B cell (primary cell): ENCODE results near the gene ANXA10. TPM values are rescaled to one million over a fixed set of nuclear protein-coding genes. Genes with fewer than 3 reads are reported as not detected.

Experiments
- ATAC-seq: fragments of 200-7000 bp; cut with Tn5 transposase; one replicate; pipeline ENCODE4 v1.10.0; 2021; ENCODE audit warnings: low read depth, mild to moderate bottlenecking, moderate number of reproducible peaks, moderate library complexity
- CTCF ChIA-PET: fragments of 350-600 bp; sonication (Branson Sonifier 250); formaldehyde crosslinking; loops from one replicate; lab custom pipeline; 2021; ENCODE audit warnings: antibody characterized with exemption, inconsistent platforms; lab: Charles Lee
- POLR2A ChIA-PET: fragments of 350-600 bp; sonication (Branson Sonifier 250); formaldehyde crosslinking; loops from one replicate; lab custom pipeline; 2021; ENCODE audit warnings: antibody characterized with exemption; lab: Charles Lee
- DNase-seq: peaks from one replicate; pipeline ENCODE4 v3.0.0; 2013
- H2AFZ ChIP-seq: 2 replicates; pipeline ENCODE4 v1.6.1; 2012; ENCODE audit warnings: mild to moderate bottlenecking, low read depth, low read length; ENCODE audit not compliant: insufficient read depth, poor library complexity, severe bottlenecking
- H3K27ac ChIP-seq, 2 donors: 1 replicate in 1 of 2; 2 replicates in 1 of 2; pipeline ENCODE4 v1.5.1; 2012 to 2013; ENCODE audit warnings: low read length in 2 of 2, mild to moderate bottlenecking in 2 of 2, moderate library complexity in 1 of 2
- H3K27me3 ChIP-seq, 4 experiments: fragments of 200-600 bp in 1 of 4; sonication (generic) in 1 of 4; replicated peaks in 1 of 4; 1 replicate in 2 of 4; 2 replicates in 2 of 4; pipeline versions ENCODE4 v1.6.1 to v1.7.0; 2013 to 2016; ENCODE audit warnings: low read length in 3 of 4, mild to moderate bottlenecking in 2 of 4, mixed read lengths in 1 of 4, moderate library complexity in 1 of 4; ENCODE audit not compliant: insufficient read depth in 4 of 4, control insufficient read depth in 3 of 4; ENCODE audit errors: control extremely low read depth in 1 of 4
- H3K36me3 ChIP-seq, 2 experiments: replicated peaks in 1 of 2; 1 replicate in 1 of 2; 2 replicates in 1 of 2; pipeline versions ENCODE4 v1.6.1 to v1.7.1; 2013; ENCODE audit warnings: low read length in 1 of 2; ENCODE audit not compliant: insufficient read depth in 2 of 2, control insufficient read depth in 1 of 2; ENCODE audit errors: control extremely low read depth in 1 of 2, extremely low read depth in 1 of 2
- H3K4me1 ChIP-seq, 2 donors: fragments of 200-600 bp in 1 of 2; sonication (generic) in 1 of 2; 1 replicate in 1 of 2; 2 replicates in 1 of 2; pipeline versions ENCODE4 v1.5.1 to v1.6.1; 2013 to 2017; ENCODE audit warnings: low read length in 2 of 2; ENCODE audit not compliant: control insufficient read depth in 2 of 2, insufficient read depth in 2 of 2
- H3K4me2 ChIP-seq: replicated peaks from 2 replicates; pipeline ENCODE3; 2012; ENCODE audit warnings: mild to moderate bottlenecking, low read depth, low read length; ENCODE audit not compliant: poor library complexity, severe bottlenecking
- H3K4me3 ChIP-seq, 5 experiments: fragments of 200-600 bp in 1 of 5; sonication (generic) in 1 of 5; 1 replicate in 3 of 5; 2 replicates in 2 of 5; pipeline versions ENCODE4 v1.5.1 to v1.7.0; 2011 to 2016; ENCODE audit warnings: low read length in 4 of 5, mild to moderate bottlenecking in 4 of 5, low read depth in 2 of 5, control low read depth in 1 of 5, moderate library complexity in 1 of 5; ENCODE audit not compliant: insufficient read depth in 1 of 5; ENCODE audit errors: control extremely low read depth in 1 of 5, extremely low read depth in 1 of 5
- H3K79me2 ChIP-seq: fragments of 200-600 bp; sonication (generic); one replicate; pipeline ENCODE4 v1.6.0; 2016; ENCODE audit warnings: low read length; ENCODE audit not compliant: control insufficient read depth, insufficient read depth
- H3K9ac ChIP-seq: fragments of 200-600 bp; sonication (generic); 2 replicates; pipeline ENCODE4 v1.6.1; 2017; ENCODE audit warnings: mild to moderate bottlenecking, low read length, moderate library complexity
- H3K9me3 ChIP-seq, 3 donors: one replicate each; pipeline versions ENCODE4 v1.6.1 to v1.7.1; 2013; ENCODE audit warnings: low read length in 2 of 3; ENCODE audit not compliant: control insufficient read depth in 2 of 3, insufficient read depth in 1 of 3; ENCODE audit errors: control extremely low read depth in 1 of 3
- H4K20me1 ChIP-seq: 2 replicates; pipeline ENCODE4 v1.6.0; 2012; ENCODE audit warnings: mild to moderate bottlenecking, low read length; ENCODE audit not compliant: insufficient read depth, control insufficient read depth, poor library complexity, severe bottlenecking
- H3K27ac Mint-ChIP-seq: one replicate; pipeline ENCODE4 v1.8.0; 2021; ENCODE audit warnings: mixed read lengths
- H3K27me3 Mint-ChIP-seq: one replicate; pipeline ENCODE4 v1.8.0; 2021; ENCODE audit warnings: mixed read lengths
- H3K4me1 Mint-ChIP-seq: one replicate; pipeline ENCODE4 v1.8.0; 2021; ENCODE audit warnings: mixed read lengths
- H3K4me3 Mint-ChIP-seq: one replicate; pipeline ENCODE4 v1.8.0; 2021; ENCODE audit warnings: mixed read lengths
- H3K9me3 Mint-ChIP-seq: one replicate; pipeline ENCODE4 v1.8.0; 2022; ENCODE audit warnings: mixed read lengths; ENCODE audit not compliant: insufficient read depth
- CTCF ChIP-seq: fragments of 200-600 bp; IDR thresholded peaks from one replicate; pipeline ENCODE4 v1.8.0; 2022; ENCODE audit warnings: antibody characterized with exemption, mild to moderate bottlenecking
- EZH2 ChIP-seq: IDR thresholded peaks from 2 replicates; pipeline ENCODE4 v1.6.1; 2012; ENCODE audit warnings: borderline replicate concordance, low read depth, mild to moderate bottlenecking, moderate library complexity, low read length; ENCODE audit not compliant: insufficient read depth, poor library complexity, severe bottlenecking
- WGBS: methylation state at CpG from one replicate; pipeline ENCODE4 v1.1.5; 2013; ENCODE audit warnings: missing lambda C conversion rate; ENCODE audit not compliant: insufficient coverage; 5-methylcytosine and 5-hydroxymethylcytosine counted together
- intact Hi-C: fragments of 100-400 bp; cut with micrococcal nuclease; formaldehyde crosslinking; loops from one replicate; pipeline ENCODE4 v1.10.0; 2022
- polyA plus RNA-seq: library from polyadenylated mRNA; depleted of rRNA; stranded (reverse); fragments of >200 nt; gene quantifications from 2 replicates; pipeline ENCODE4 v1.2.3, GENCODE V29; 2012
- total RNA-seq, 2 donors: library from RNA; stranded (reverse); fragments of 120-200 nt in 1 of 2; gene quantifications; 1 replicate in 1 of 2; 2 replicates in 1 of 2; pipeline versions ENCODE4 v1.2.3 to v1.2.4, GENCODE V29; 2013 to 2022

The ANXA10 gene
- total and polyA plus RNA-seq, 2 donors (not counting 1 experiment from before 2014, with no cell fraction given): not detected

- no peak overlapping the region for H3K27ac ChIP-seq
- no peak overlapping the region for H3K4me3 ChIP-seq
- H3K27me3 ChIP-seq: no peaks in the 10 kb centered on the region
- POLR2A ChIA-PET: no interaction called here
- Mint-ChIP-seq H3K27me3 (no peaks in the 10 kb centered on the region), H3K27ac (no peak overlapping the region), H3K9me3 (peaks cover 22% of the 10 kb centered on the region), H3K4me1 (no peaks in the 10 kb centered on the region), H3K4me3 (no peak overlapping the region)
- no peak overlapping the region for H3K9ac ChIP-seq
- no peaks in the 10 kb centered on the region for H3K4me1 ChIP-seq
- CTCF ChIA-PET: no interaction called here
- H3K9me3 ChIP-seq: peaks cover 0 to 25% (median 15%) of the 10 kb centered on the region in 3 donors
- H2AFZ ChIP-seq: no peak overlapping the region
- H4K20me1 ChIP-seq: no peaks in the 10 kb centered on the region
- TF ChIP-seq CTCF (no peak), EZH2 (no peak)
- intact Hi-C loops: no loop called here
- H3K79me2 ChIP-seq: no peaks in the 10 kb centered on the region
- H3K36me3 ChIP-seq: no peaks in the 10 kb centered on the region
- H3K4me2 ChIP-seq: no peak overlapping the region
- ATAC-seq (no peak), DNase-seq (no peak)
- WGBS: 91% methylated on average over 4 of the region's 4 CpGs
Observed at GRCh38 chr4:168203233-168203911, 111.0 kb downstream of the ANXA10 start.

- DNase-seq (no peak), ATAC-seq (no peak)
- no peaks in the 10 kb centered on the region for H3K79me2 ChIP-seq
- ChIA-PET POLR2A (no interaction called here), CTCF (no interaction called here)
- Mint-ChIP-seq H3K9me3 (peaks cover 13% of the 10 kb centered on the region), H3K4me3 (no peak overlapping the region), H3K27me3 (no peaks in the 10 kb centered on the region), H3K4me1 (peaks cover 1% of the 10 kb centered on the region), H3K27ac (no peak overlapping the region)
- H3K36me3 ChIP-seq: no peaks in the 10 kb centered on the region
- no CpG with 5 or more reads among the region's 3 CpGs for WGBS
- H3K4me2 ChIP-seq: no peak overlapping the region
- no peak for TF ChIP-seq EZH2
- no peak for TF ChIP-seq CTCF
- H4K20me1 ChIP-seq: no peaks in the 10 kb centered on the region
- no peak overlapping the region for H3K9ac ChIP-seq
- no peak overlapping the region for H2AFZ ChIP-seq
- intact Hi-C loops: no loop called here
- no peaks in the 10 kb centered on the region for H3K4me1 ChIP-seq
- H3K9me3 ChIP-seq: peaks cover 0 to 8% (median 4%) of the 10 kb centered on the region in 3 donors
- H3K4me3 ChIP-seq: no peak overlapping the region
- H3K27ac ChIP-seq: no peak overlapping the region
- H3K27me3 ChIP-seq: no peaks in the 10 kb centered on the region
Observed at GRCh38 chr4:168208957-168209614, 116.7 kb downstream of the ANXA10 start.
